GM12892 (cell line): ENCODE results near the gene NAPG.

ENCODE experiments used
- POLR2A ChIP-seq: IDR thresholded peaks from 2 replicates; pipeline ENCODE4 v1.6.1; 2011; ENCODE audit warnings: low read depth, low read length, control low read depth
- POLR2AphosphoS5 ChIP-seq: IDR thresholded peaks from 2 replicates; pipeline ENCODE4 v1.6.1; 2011; ENCODE audit warnings: low read depth, low read length, control low read depth
- TAF1 ChIP-seq: IDR thresholded peaks from 2 replicates; pipeline ENCODE4 v1.6.1; 2011; ENCODE audit warnings: low read depth, mild to moderate bottlenecking, control low read depth, low read length, borderline replicate concordance

DNA sequence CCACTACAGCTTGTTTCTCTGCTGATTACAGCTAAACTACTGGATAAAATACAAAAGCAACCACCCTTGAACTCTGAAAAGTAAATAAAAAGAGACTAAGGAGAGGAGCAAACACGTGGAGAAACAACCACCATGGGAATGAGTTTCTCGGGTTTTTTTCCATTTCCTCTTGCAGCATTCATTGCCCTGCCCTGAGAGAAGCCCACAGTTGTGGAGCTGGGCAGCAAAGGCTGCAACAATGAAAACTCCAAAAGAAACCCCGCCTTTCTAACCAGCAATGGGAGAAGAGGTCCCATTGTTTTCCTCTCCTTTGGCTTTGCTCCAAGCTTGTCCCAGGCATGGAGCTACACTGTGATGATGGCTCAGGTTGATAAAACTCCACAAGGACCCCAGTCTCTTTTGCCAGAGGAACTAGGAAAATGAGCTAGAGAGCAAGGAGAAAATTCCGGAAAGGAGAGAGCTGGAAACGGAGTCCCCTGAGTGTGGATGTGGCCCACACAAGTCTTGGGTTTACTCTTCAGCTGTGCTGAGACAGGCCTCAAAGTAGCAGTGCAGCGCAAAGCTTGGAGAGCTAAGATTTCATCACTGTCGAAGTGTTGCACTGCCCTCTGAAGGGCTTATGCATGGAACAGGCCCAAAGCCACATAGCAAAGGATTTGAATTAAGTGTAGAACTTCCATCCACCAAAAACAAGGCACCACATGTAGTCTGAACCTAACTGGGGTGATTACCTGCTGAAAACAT lies 20.9 kb downstream of the NAPG start:
- TF ChIP-seq POLR2AphosphoS5, result no peak
- TF ChIP-seq POLR2A, result no peak
- TF ChIP-seq TAF1, result no peak
